Measurements from ENCODE around the gene TSHZ2.

DNA sequence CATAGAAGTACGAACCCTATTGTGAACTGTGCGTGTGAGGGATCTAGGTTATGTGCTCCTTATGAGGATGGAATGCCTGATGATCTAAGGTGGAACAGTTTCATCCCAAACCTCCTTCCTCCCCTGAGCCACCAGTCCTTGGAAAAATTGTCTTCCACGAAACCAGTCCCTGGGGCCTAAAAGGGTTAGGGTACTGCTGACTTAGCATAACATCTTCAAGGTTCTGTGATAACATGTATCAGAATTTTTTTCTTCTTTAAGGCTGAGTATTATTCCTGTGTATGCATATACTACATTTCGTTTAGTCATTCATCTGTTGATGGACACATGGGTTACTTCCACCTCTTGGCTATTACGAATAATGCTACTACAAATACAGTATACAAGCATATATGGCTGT lies 80.2 kb downstream of the TSHZ2 start:
- TF ChIP-seq, protein P1, sequence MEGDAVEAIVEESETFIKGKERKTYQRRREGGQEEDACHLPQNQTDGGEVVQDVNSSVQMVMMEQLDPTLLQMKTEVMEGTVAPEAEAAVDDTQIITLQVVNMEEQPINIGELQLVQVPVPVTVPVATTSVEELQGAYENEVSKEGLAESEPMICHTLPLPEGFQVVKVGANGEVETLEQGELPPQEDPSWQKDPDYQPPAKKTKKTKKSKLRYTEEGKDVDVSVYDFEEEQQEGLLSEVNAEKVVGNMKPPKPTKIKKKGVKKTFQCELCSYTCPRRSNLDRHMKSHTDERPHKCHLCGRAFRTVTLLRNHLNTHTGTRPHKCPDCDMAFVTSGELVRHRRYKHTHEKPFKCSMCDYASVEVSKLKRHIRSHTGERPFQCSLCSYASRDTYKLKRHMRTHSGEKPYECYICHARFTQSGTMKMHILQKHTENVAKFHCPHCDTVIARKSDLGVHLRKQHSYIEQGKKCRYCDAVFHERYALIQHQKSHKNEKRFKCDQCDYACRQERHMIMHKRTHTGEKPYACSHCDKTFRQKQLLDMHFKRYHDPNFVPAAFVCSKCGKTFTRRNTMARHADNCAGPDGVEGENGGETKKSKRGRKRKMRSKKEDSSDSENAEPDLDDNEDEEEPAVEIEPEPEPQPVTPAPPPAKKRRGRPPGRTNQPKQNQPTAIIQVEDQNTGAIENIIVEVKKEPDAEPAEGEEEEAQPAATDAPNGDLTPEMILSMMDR (IDR thresholded peaks at IDR 0.05): no peak
- TF ChIP-seq POLR2A (IDR thresholded peaks at IDR 0.05): no peak

Measured in testis (tissue), 2 donors.